ENCODE measurements around the gene GNPAT. TPM values are rescaled to one million over a fixed set of nuclear protein-coding genes. Genes with fewer than 3 reads are reported as not detected.

Gene GNPAT
- total and polyA plus RNA-seq, 2 of the 4 experiments (the other 2 are of a cell fraction), result 17.2 to 36.0 TPM

- Histone ChIP-seq H2AFZ (replicated peaks; ENCODE audit: low read length, poor library complexity) (peak overlapping the region; percentile 91), H3K4me3 (ENCODE audit: insufficient read depth, low read depth, low read length) (peak overlapping the region; percentile 55), H3K23ac (ENCODE audit: low read depth, low read length) (no peak overlapping the region), H2AK9ac (replicated peaks; ENCODE audit: low read depth, low read length, poor library complexity) (peak overlapping the region; percentile 35), H3K9me3 (ENCODE audit: control insufficient read depth, insufficient read depth, low read length) (no peaks in the 10 kb centered on the region), H2AK5ac (ENCODE audit: low read depth, low read length) (0 out of 2 replicates have a peak overlapping the region, but pooled peaks have one; percentile 30), H2BK15ac (ENCODE audit: low read depth, low read length) (no peak overlapping the region), H3K9me1 (ENCODE audit: insufficient read depth, low read length) (no peaks in the 10 kb centered on the region), H3K79me1 (ENCODE audit: low read depth in 1 of 2, low read length in 2 of 2) (no peaks in the 10 kb centered on the region), H3K4me1 (ENCODE audit: control insufficient read depth, insufficient read depth, low read length) (no peaks in the 10 kb centered on the region), H3K36me3 (ENCODE audit: control insufficient read depth, insufficient read depth, low read length) (no peaks in the 10 kb centered on the region), H3K18ac (ENCODE audit: low read depth, low read length) (no peak overlapping the region), H3K27ac (ENCODE audit: insufficient read depth, low read length) (no peak overlapping the region), H4K91ac (ENCODE audit: insufficient read depth, low read depth, low read length) (no peak overlapping the region), H2BK5ac (ENCODE audit: low read depth, low read length, poor library complexity, severe bottlenecking) (no peak overlapping the region), H3K4me2 (ENCODE audit: low read depth, low read length) (peak overlapping the region; percentile 96), H4K20me1 (ENCODE audit: insufficient read depth, low read length) (no peaks in the 10 kb centered on the region), H2BK20ac (ENCODE audit: low read depth, low read length) (no peak overlapping the region), H3K27me3 (ENCODE audit: control insufficient read depth, insufficient read depth, low read length) (peaks cover 20% of the 10 kb centered on the region), H3K56ac (ENCODE audit: extremely low read depth, insufficient read depth, low read length) (no peak overlapping the region), H3K9ac (ENCODE audit: low read depth, low read length) (no peak overlapping the region), H3K14ac (replicated peaks; ENCODE audit: low read depth, low read length) (no peak overlapping the region), H4K8ac (ENCODE audit: low read depth in 2 of 2, low read length in 2 of 2) (no peak overlapping the region), H3K4ac (ENCODE audit: low read depth, low read length) (no peak overlapping the region), H2BK120ac (ENCODE audit: low read depth, low read length) (no peak overlapping the region), H4K5ac (ENCODE audit: low read depth, low read length) (no peak overlapping the region)
- dilution Hi-C loops (cut with HindIII; ENCODE audit: low sequenced_read_pairs, unreplicated experiment) (no loop called here), in situ Hi-C loops (cut with MboI; ENCODE audit: low sequenced_read_pairs) (loop anchor here (5.0 kb wide), 2 partner anchors 294 to 414 kb away; no protein-coding TSS in a partner anchor), intact Hi-C loops (cut with micrococcal nuclease) (loop anchor here (1.0 to 5.0 kb wide), 9 partner anchors 118 to 569 kb away; partner anchors contain the start of genes ARV1, COG2 and TTC13)
- peak; percentile 97 for ATAC-seq (ENCODE audit: low read depth)
- TF ChIP-seq USF2 (IDR thresholded peaks at IDR 0.05; ENCODE audit: low read depth, low read length) (no peak), CHD1 (IDR thresholded peaks at IDR 0.05; ENCODE audit: low read depth, low read length) (no peak), RCOR1 (IDR thresholded peaks at IDR 0.05; ENCODE audit: insufficient replicate concordance, low read length) (no peak), MAFK (IDR thresholded peaks at IDR 0.05; ENCODE audit: low read depth, low read length) (no peak), RAD21 (IDR thresholded peaks at IDR 0.05; ENCODE audit: low read length) (peak; percentile 93), SMC3 (IDR thresholded peaks at IDR 0.05; ENCODE audit: low read depth, low read length) (peak; percentile 79), CTCF (conservative IDR thresholded peaks at IDR 0.05; ENCODE audit: low read depth, low read length) (peak; percentile 90)
- CTCF ChIA-PET, result interaction anchor here (0.9 to 1.4 kb wide), 4 partner anchors 174 to 412 kb away, joined by 3 to 5 read pairs (median 4); no protein-coding TSS in a partner anchor
- BruUV-seq (replicated peaks), result no TSS peak
- 4% methylated on average over 15 of the region's 28 CpGs; no CpG with 5 or more reads in 1 of the 2 experiments for WGBS, 2 experiments (ENCODE audit: extremely low coverage in 2 of 2, insufficient read length in 1 of 2)
- POLR2A ChIA-PET (ENCODE audit: unreplicated experiment), result no interaction called here
- DNase-seq, result peak; percentile 53
These were observed 29.8 kb upstream of the GNPAT start for GRCh38 chr1:231211005-231211857.
